Measurements from ENCODE around the gene ECM2. TPM values are rescaled to one million over a fixed set of nuclear protein-coding genes. Genes with fewer than 3 reads are reported as not detected.
A peak's percentile ranks its signal among the peaks of the same experiment; 100 is the strongest.

Gene ECM2
- total and polyA plus RNA-seq, 12 donors = 2.1 to 14.9 (median 8.4) TPM

DNA sequence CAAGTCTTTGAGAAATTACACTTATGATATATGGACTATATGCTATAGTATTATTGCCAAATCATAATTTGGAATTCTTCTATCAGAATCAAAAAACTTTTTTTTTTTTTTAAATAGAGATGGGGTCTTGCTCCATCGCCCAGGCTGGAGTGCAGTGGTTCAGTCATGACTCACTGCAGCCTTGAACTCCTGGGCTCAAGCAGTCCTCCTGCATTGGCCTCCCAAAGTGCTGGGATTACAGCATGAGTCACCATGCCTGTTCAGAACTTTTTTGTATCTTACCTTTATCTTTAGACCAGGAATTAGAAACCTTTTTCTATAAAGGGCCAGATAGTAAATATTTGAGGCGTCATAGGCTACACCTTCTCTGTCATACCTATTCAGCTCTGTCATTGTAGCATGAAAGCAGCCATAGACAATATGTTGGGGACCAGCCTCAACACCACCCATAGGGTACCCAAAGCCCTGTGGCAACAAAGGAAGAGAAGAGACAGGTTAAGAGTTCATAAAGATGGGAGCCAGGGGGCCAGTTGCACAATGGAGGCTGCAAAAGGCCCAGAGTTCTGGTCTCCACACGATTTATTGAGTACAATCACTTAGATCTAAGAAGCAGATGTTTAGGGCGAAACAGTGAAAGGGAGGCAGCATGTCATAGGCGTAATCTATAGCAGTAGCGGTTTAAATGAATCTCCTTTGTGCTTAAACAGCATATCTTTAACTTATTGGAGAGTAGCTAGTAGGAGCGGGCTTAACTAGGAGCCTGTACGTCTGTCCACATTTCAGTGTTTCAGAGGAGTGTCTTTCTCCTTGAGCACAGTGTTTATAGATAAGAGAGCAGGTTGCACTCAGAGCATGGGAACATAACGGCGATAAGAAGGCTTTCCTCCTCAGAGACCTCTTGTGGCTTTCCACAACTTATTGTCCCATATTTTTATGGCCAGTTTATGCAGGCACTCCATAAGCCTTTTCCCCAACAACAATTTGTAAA lies 12.5 kb downstream of the ECM2 start:
- WGBS, 2 donors = 67 to 71% methylated on average over 10 of the region's 10 CpGs
- no peaks in the 10 kb centered on the region for H3K9me3 ChIP-seq
- ATAC-seq = no peak
- H3K4me3 ChIP-seq = no peak overlapping the region
- intact Hi-C loops (cut with DNase I) = loop anchor here in 1 of 10 donors (2.0 kb wide), 1 partner anchor 14 kb away; no protein-coding TSS in a partner anchor
- no peaks in the 10 kb centered on the region for H3K27me3 ChIP-seq
- DNase-seq = no peak
- peaks cover 0 to 22% (median 0%) of the 10 kb centered on the region in 9 donors for H3K36me3 ChIP-seq
- peaks cover 0 to 24% (median 5%) of the 10 kb centered on the region in 9 donors for H3K4me1 ChIP-seq
- TF ChIP-seq, protein P1, sequence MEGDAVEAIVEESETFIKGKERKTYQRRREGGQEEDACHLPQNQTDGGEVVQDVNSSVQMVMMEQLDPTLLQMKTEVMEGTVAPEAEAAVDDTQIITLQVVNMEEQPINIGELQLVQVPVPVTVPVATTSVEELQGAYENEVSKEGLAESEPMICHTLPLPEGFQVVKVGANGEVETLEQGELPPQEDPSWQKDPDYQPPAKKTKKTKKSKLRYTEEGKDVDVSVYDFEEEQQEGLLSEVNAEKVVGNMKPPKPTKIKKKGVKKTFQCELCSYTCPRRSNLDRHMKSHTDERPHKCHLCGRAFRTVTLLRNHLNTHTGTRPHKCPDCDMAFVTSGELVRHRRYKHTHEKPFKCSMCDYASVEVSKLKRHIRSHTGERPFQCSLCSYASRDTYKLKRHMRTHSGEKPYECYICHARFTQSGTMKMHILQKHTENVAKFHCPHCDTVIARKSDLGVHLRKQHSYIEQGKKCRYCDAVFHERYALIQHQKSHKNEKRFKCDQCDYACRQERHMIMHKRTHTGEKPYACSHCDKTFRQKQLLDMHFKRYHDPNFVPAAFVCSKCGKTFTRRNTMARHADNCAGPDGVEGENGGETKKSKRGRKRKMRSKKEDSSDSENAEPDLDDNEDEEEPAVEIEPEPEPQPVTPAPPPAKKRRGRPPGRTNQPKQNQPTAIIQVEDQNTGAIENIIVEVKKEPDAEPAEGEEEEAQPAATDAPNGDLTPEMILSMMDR (IDR thresholded peaks at IDR 0.05) = no peak
- peak overlapping the region in 1 of 10 donors; percentile 14 for H3K27ac ChIP-seq

DNA sequence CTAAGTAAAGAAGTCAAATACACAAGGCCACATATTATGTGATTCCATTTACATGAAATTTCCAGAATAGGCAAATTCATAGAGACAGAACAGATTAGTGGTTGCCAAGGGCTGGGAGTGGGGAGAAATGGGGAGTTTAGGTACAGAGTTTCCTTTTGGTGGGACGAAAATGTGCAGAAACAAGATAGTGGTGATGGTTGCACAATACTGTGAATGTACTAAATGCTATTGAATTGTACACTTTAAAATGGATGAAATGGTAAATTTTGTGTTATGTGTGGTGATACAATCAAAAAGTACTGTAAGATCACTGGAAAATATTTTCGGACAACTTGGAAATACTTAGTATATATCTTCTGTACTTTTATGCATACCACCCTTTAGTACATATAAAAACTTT lies 15.0 kb downstream of the ECM2 start:
- Histone ChIP-seq H3K27ac (no peak overlapping the region), H3K9me3 (no peaks in the 10 kb centered on the region), H3K36me3 (peaks cover 0 to 43% (median 0%) of the 10 kb centered on the region in 9 donors), H3K4me3 (no peak overlapping the region), H3K27me3 (no peaks in the 10 kb centered on the region), H3K4me1 (peaks cover 0 to 12% (median 0%) of the 10 kb centered on the region in 9 donors)
- no peak for DNase-seq
- intact Hi-C loops (cut with DNase I) = no loop called here
- TF ChIP-seq, protein P1 (IDR thresholded peaks at IDR 0.05) = no peak
- 96% methylated on average over 2 of the region's 2 CpGs for WGBS, 2 donors
- no peak for ATAC-seq

DNA sequence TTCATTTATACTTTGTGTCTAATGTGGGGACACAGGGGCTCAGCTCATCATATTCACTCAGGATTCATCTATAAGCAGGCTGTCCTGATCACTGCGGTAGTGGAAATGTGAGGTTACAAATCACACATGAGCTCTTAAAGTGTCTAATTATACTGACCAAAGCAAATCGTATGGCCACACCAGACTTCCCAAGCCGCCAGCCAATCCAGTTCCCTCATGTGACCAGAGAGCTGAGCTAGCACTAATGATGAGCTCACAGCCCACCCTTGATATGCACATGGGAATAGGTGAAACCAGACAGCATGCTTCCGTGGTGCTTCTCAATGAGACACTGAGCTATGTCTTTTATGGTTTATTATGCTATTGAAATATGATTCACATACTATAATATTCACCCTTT lies 17.6 kb downstream of the ECM2 start:
- peaks cover 0 to 53% (median 3%) of the 10 kb centered on the region in 9 donors for H3K36me3 ChIP-seq
- H3K4me3 ChIP-seq = no peak overlapping the region
- intact Hi-C loops (cut with DNase I) = no loop called here
- DNase-seq = no peak
- WGBS, 2 donors = 89 to 90% methylated on average over 4 of the region's 4 CpGs
- no peak overlapping the region for H3K27ac ChIP-seq
- ATAC-seq = no peak
- no peaks in the 10 kb centered on the region for H3K9me3 ChIP-seq
- TF ChIP-seq, protein P1 (IDR thresholded peaks at IDR 0.05) = no peak
- H3K4me1 ChIP-seq = peaks cover 0 to 9% (median 5%) of the 10 kb centered on the region in 9 donors
- no peaks in the 10 kb centered on the region for H3K27me3 ChIP-seq

DNA sequence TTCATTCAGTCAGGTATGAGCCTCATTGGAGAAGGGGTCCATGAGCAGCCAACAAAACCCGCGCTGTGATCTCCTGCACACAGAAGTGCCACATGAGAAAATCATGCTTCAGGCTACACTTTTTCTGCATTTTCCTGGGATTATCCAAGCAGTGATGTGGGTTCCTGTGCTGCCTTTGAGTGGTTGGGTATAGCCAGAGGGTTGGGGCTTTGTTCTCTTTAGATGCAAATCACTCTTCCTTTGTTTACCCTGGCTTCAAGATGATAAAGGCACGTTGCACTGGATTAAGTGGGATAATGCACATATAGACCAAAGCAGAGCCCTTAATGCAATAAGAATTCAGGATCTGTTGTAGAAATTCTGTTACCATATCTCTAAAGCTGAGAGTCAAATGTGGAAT lies 18.7 kb downstream of the ECM2 start:
- Histone ChIP-seq H3K9me3 (no peaks in the 10 kb centered on the region), H3K4me1 (peaks cover 0 to 13% (median 6%) of the 10 kb centered on the region in 9 donors), H3K4me3 (no peak overlapping the region), H3K36me3 (peaks cover 0 to 53% (median 3%) of the 10 kb centered on the region in 9 donors), H3K27ac (no peak overlapping the region), H3K27me3 (no peaks in the 10 kb centered on the region)
- TF ChIP-seq, protein P1 (IDR thresholded peaks at IDR 0.05) = no peak
- WGBS, 2 donors = 78 to 85% methylated on average over 3 of the region's 3 CpGs
- no peak for ATAC-seq
- DNase-seq = no peak
- intact Hi-C loops (cut with DNase I) = no loop called here
